A549 (cell line): ENCODE data around the gene RGS14.

Experiments used
- CBX2 ChIP-seq: fragments of 200-600 bp; sonication (generic); IDR thresholded peaks from 2 replicates; pipeline ENCODE4 v1.6.1; 2016; ENCODE audit warnings: low read depth, mild to moderate bottlenecking, borderline replicate concordance
- CEBPB ChIP-seq, 2 experiments: fragments of >200 bp in 1 of 2; sonication (Bioruptor Twin) in 1 of 2; formaldehyde crosslinking in 1 of 2; IDR thresholded peaks; 2 replicates each; pipeline ENCODE4 v1.6.1; 2012 to 2016
- CHD2 ChIP-seq: fragments of 150-350 bp; IDR thresholded peaks from 2 replicates; pipeline ENCODE4 v1.6.1; 2014; ENCODE audit warnings: low read length; ENCODE audit not compliant: partially characterized antibody
- CHD4 ChIP-seq: fragments of 200-600 bp; sonication (generic); IDR thresholded peaks from 2 replicates; pipeline ENCODE4 v1.6.1; 2016; ENCODE audit warnings: antibody characterized with exemption, mild to moderate bottlenecking, borderline replicate concordance
- KDM5A ChIP-seq: fragments of 200-600 bp; sonication (generic); IDR thresholded peaks from 2 replicates; pipeline ENCODE4 v1.6.1; 2016; ENCODE audit warnings: antibody characterized with exemption, mild to moderate bottlenecking
- MAZ ChIP-seq: fragments of 150-350 bp; IDR thresholded peaks from 2 replicates; pipeline ENCODE4 v1.6.1; 2014; ENCODE audit warnings: antibody characterized with exemption, low read depth, low read length, borderline replicate concordance
- MYC ChIP-seq: IDR thresholded peaks from 2 replicates; pipeline ENCODE4 v1.6.1; 2012; ENCODE audit warnings: mild to moderate bottlenecking, inconsistent platforms, low read length, improper control_type of control experiment, borderline replicate concordance
- PHF8 ChIP-seq: fragments of 200-600 bp; sonication (generic); IDR thresholded peaks from 2 replicates; pipeline ENCODE4 v1.6.1; 2016; ENCODE audit warnings: low read depth, mild to moderate bottlenecking, antibody characterized with exemption, moderate library complexity, borderline replicate concordance
- POLR2A ChIP-seq: IDR thresholded peaks from 2 replicates; pipeline ENCODE4 v1.6.1; 2012; ENCODE audit warnings: mild to moderate bottlenecking, low read length
- TF ChIP-seq, protein P1 (sequence below): fragments of >200 bp; sonication (Bioruptor Twin); formaldehyde crosslinking; IDR thresholded peaks from 3 replicates; pipeline ENCODE4 v1.5.1; 2016

DNA sequence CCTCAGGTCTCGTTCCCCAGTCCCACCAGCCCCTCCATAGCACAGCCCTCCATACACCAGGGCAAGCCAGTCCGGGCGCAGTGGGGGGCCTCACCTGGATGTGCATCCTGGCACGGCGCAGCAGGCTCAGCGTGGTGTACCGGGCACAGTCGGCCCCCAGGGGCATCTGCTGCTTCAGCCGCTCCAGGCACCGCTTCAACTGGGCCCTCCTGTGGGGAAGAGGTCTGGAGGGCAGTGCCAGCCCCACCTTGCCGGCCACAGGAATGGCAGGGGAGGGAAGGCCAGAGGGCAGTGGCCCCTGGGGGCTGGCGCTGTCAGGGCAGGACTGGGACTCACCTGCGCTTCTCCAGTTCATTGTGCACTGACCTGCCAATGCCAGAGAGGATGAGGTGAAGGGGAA lies 47.4 kb upstream of the RGS14 start:
- TF ChIP-seq, protein P1, sequence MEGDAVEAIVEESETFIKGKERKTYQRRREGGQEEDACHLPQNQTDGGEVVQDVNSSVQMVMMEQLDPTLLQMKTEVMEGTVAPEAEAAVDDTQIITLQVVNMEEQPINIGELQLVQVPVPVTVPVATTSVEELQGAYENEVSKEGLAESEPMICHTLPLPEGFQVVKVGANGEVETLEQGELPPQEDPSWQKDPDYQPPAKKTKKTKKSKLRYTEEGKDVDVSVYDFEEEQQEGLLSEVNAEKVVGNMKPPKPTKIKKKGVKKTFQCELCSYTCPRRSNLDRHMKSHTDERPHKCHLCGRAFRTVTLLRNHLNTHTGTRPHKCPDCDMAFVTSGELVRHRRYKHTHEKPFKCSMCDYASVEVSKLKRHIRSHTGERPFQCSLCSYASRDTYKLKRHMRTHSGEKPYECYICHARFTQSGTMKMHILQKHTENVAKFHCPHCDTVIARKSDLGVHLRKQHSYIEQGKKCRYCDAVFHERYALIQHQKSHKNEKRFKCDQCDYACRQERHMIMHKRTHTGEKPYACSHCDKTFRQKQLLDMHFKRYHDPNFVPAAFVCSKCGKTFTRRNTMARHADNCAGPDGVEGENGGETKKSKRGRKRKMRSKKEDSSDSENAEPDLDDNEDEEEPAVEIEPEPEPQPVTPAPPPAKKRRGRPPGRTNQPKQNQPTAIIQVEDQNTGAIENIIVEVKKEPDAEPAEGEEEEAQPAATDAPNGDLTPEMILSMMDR, result no peak
- TF ChIP-seq CHD2 (no peak), CEBPB (IDR thresholded peaks at IDR 0.05) (no peak), POLR2A (no peak), MAZ (no peak), MYC (no peak), CHD4 (no peak), KDM5A (no peak), CBX2 (no peak), PHF8 (no peak)
